HepG2 (cell line): ENCODE data around the gene UBAP1L. TPM values are rescaled to one million over a fixed set of nuclear protein-coding genes. Genes with fewer than 3 reads are reported as not detected.
A peak's percentile ranks its signal among the peaks of the same experiment; 100 is the strongest.

Experiments used
- BCLAF1 ChIP-seq: fragments of 450-650 bp; IDR thresholded peaks from 2 replicates; pipeline ENCODE4 v1.6.1; 2017; ENCODE audit warnings: mild to moderate bottlenecking
- JARID2 ChIP-seq: sonication (generic); formaldehyde crosslinking; IDR thresholded peaks from 2 replicates; pipeline ENCODE4 v1.8.1; 2023; ENCODE audit warnings: missing genetic modification reagents, inconsistent platforms; ENCODE audit not compliant: insufficient replicate concordance
- PHF21A ChIP-seq: sonication (generic); formaldehyde crosslinking; IDR thresholded peaks from 2 replicates; pipeline ENCODE4 v1.5.0; 2020; ENCODE audit warnings: mild to moderate bottlenecking, missing genetic modification reagents
- PITX1 ChIP-seq: sonication (generic); formaldehyde crosslinking; IDR thresholded peaks from 2 replicates; pipeline ENCODE4 v1.5.1; 2020; ENCODE audit warnings: mild to moderate bottlenecking, missing genetic modification reagents
- SNAI1 ChIP-seq: sonication (generic); formaldehyde crosslinking; IDR thresholded peaks from 2 replicates; pipeline ENCODE4 v1.5.0; 2020; ENCODE audit warnings: mild to moderate bottlenecking, missing genetic modification reagents, borderline replicate concordance
- SSRP1 ChIP-seq: IDR thresholded peaks from 2 replicates; pipeline ENCODE4 v1.6.1; 2016; ENCODE audit warnings: control low read depth
- ZNF143 ChIP-seq: sonication (generic); formaldehyde crosslinking; IDR thresholded peaks from 2 replicates; pipeline ENCODE4 v1.4.0; 2020; ENCODE audit warnings: missing genetic modification reagents
- ZNF17 ChIP-seq: sonication (generic); formaldehyde crosslinking; IDR thresholded peaks from 2 replicates; pipeline ENCODE4 v1.5.0; 2020; ENCODE audit warnings: mild to moderate bottlenecking, missing genetic modification reagents
- ZSCAN21 ChIP-seq: sonication (generic); formaldehyde crosslinking; IDR thresholded peaks from 2 replicates; pipeline ENCODE4 v1.8.0; 2022; ENCODE audit warnings: mild to moderate bottlenecking, missing genetic modification reagents, moderate library complexity, borderline replicate concordance
- ZSCAN30 ChIP-seq: sonication (generic); formaldehyde crosslinking; IDR thresholded peaks from 2 replicates; pipeline ENCODE4 v1.5.0; 2020; ENCODE audit warnings: mild to moderate bottlenecking, missing genetic modification reagents
- polyA plus RNA-seq, 8 experiments: library from polyadenylated mRNA; depleted of rRNA in 3 of 8; stranded (reverse) in 7 of 8; unstranded in 1 of 8; fragments of >200 nt; fragmentation: Illumina TruSeq in 4 of 8; extraction: Trizol in 4 of 8; gene quantifications; 2 replicates each; pipeline versions ENCODE4 v1.2.1 to v1.2.3, GENCODE V29; 2011 to 2016; ENCODE audit warnings: low read depth in 4 of 8, missing spikeins in 1 of 8, mixed read lengths in 1 of 8; ENCODE audit not compliant: insufficient read depth in 1 of 8
- total RNA-seq, 5 experiments: library from RNA; depleted of rRNA; stranded (reverse); fragments of >200 nt; fragmentation: Illumina TruSeq; extraction: Trizol; gene quantifications; 2 replicates each; pipeline ENCODE4 v1.2.3, GENCODE V29; 2016; ENCODE audit warnings: low read depth in 1 of 5
- TF ChIP-seq, protein P1 (sequence below): IDR thresholded peaks from 2 replicates; pipeline ENCODE4 v1.6.1; 2016; ENCODE audit warnings: mild to moderate bottlenecking

UBAP1L gene
- total and polyA plus RNA-seq, 2 of the 13 experiments (the other 11 are each of a cell fraction or from before 2014, with no cell fraction given), result 0.86 to 1.4 TPM

- TF ChIP-seq, protein P1, sequence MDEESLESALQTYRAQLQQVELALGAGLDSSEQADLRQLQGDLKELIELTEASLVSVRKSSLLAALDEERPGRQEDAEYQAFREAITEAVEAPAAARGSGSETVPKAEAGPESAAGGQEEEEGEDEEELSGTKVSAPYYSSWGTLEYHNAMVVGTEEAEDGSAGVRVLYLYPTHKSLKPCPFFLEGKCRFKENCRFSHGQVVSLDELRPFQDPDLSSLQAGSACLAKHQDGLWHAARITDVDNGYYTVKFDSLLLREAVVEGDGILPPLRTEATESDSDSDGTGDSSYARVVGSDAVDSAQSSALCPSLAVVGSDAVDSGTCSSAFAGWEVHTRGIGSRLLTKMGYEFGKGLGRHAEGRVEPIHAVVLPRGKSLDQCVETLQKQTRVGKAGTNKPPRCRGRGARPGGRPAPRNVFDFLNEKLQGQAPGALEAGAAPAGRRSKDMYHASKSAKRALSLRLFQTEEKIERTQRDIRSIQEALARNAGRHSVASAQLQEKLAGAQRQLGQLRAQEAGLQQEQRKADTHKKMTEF, result peak; percentile 73; the same call in 1 of the 2 replicates
- TF ChIP-seq BCLAF1 (no peak), PITX1 (CRISPR knock-in tag) (peak; percentile 47; the same call in 1 of the 2 replicates), ZSCAN21 (CRISPR knock-in tag) (no peak; the same call in 1 of the 2 replicates), PHF21A (peak; percentile 85), JARID2 (CRISPR knock-in tag) (no peak), ZNF17 (CRISPR knock-in tag) (no peak), ZSCAN30 (CRISPR knock-in tag) (no peak), ZNF143 (no peak), SSRP1 (CRISPR knock-in tag) (peak; percentile 69; the same call in 1 of the 2 replicates), SNAI1 (CRISPR knock-in tag) (no peak)
Measured at GRCh38 chr15:65056868-65057548, 58.0 kb downstream of the UBAP1L start (continued).
